Astrocyte (in vitro differentiated cells and primary cell): Measurements from ENCODE around the gene PHF21B. TPM values are rescaled to one million over a fixed set of nuclear protein-coding genes. Genes with fewer than 3 reads are reported as not detected.

ENCODE experiments used
- DNase-seq: peaks from one replicate; pipeline ENCODE4 v3.0.0-alpha.2; 2010; ENCODE audit warnings: low read depth
- FAIRE-seq: peaks from 2 replicates; lab custom pipeline; 2011; peaks lifted over from hg19 to GRCh38; lab: Jason Lieb, UNC
- H2AFZ ChIP-seq: 2 replicates; pipeline ENCODE4 v1.6.0; 2012; ENCODE audit warnings: low read depth, low read length, inconsistent platforms
- H3K27ac ChIP-seq: 2 replicates; pipeline ENCODE4 v1.5.1; 2011; ENCODE audit warnings: low read depth, low read length, inconsistent platforms
- H3K27me3 ChIP-seq: 2 replicates; pipeline ENCODE4 v1.6.0; 2011; ENCODE audit warnings: low read length, inconsistent platforms; ENCODE audit not compliant: insufficient read depth
- H3K36me3 ChIP-seq: 2 replicates; pipeline ENCODE4 v1.5.1; 2011; ENCODE audit warnings: low read length, inconsistent platforms; ENCODE audit not compliant: insufficient read depth
- H3K4me1 ChIP-seq: 2 replicates; pipeline ENCODE4 v1.5.1; 2011; ENCODE audit warnings: low read length, inconsistent platforms; ENCODE audit not compliant: insufficient read depth
- H3K4me2 ChIP-seq: 2 replicates; pipeline ENCODE4 v1.6.0; 2012; ENCODE audit warnings: low read length, inconsistent platforms
- H3K4me3 ChIP-seq: 2 replicates; pipeline ENCODE4 v1.5.1; 2011; ENCODE audit warnings: low read depth, mild to moderate bottlenecking, low read length, inconsistent platforms; ENCODE audit not compliant: insufficient read depth
- H3K79me2 ChIP-seq: 2 replicates; pipeline ENCODE4 v1.6.0; 2012; ENCODE audit warnings: mild to moderate bottlenecking, low read length, inconsistent platforms; ENCODE audit not compliant: insufficient read depth
- H3K9ac ChIP-seq: 2 replicates; pipeline ENCODE4 v1.6.0; 2012; ENCODE audit warnings: mild to moderate bottlenecking, low read length, inconsistent platforms
- H3K9me3 ChIP-seq: 2 replicates; pipeline ENCODE4 v1.5.1; 2012; ENCODE audit warnings: low read depth, mild to moderate bottlenecking, low read length, inconsistent platforms; ENCODE audit not compliant: insufficient read depth
- H4K20me1 ChIP-seq: 2 replicates; pipeline ENCODE4 v1.6.0; 2012; ENCODE audit warnings: low read length, inconsistent platforms; ENCODE audit not compliant: insufficient read depth
- H3K27ac Mint-ChIP-seq: one replicate; pipeline ENCODE4 v1.8.0; 2021; ENCODE audit warnings: mild to moderate bottlenecking, mixed read lengths; ENCODE audit not compliant: unreplicated experiment
- H3K27me3 Mint-ChIP-seq: one replicate; pipeline ENCODE4 v1.8.0; 2021; ENCODE audit warnings: low read depth, mixed read lengths; ENCODE audit not compliant: unreplicated experiment
- H3K36me3 Mint-ChIP-seq: one replicate; pipeline ENCODE4 v1.8.0; 2021; ENCODE audit warnings: low read depth, mixed read lengths; ENCODE audit not compliant: unreplicated experiment
- H3K4me1 Mint-ChIP-seq: one replicate; pipeline ENCODE4 v1.8.0; 2021; ENCODE audit warnings: low read depth, mixed read lengths; ENCODE audit not compliant: unreplicated experiment
- H3K4me3 Mint-ChIP-seq: one replicate; pipeline ENCODE4 v1.8.0; 2021; ENCODE audit warnings: mild to moderate bottlenecking, moderate library complexity, mixed read lengths; ENCODE audit not compliant: unreplicated experiment
- H3K9me3 Mint-ChIP-seq: one replicate; pipeline ENCODE4 v1.8.0; 2021; ENCODE audit warnings: mild to moderate bottlenecking, mixed read lengths; ENCODE audit not compliant: unreplicated experiment
- EZH2 ChIP-seq: IDR thresholded peaks from 2 replicates; pipeline ENCODE4 v1.6.1; 2012; ENCODE audit warnings: mild to moderate bottlenecking, low read length, inconsistent platforms; ENCODE audit not compliant: insufficient read depth
- total RNA-seq: library from RNA; stranded (reverse); gene quantifications from 2 replicates; pipeline ENCODE4 v1.2.1, GENCODE V29; 2021
- TF ChIP-seq, protein P1 (sequence below): IDR thresholded peaks from 2 replicates; pipeline ENCODE4 v1.5.1; 2011; ENCODE audit warnings: low read depth, mild to moderate bottlenecking, inconsistent platforms, low read length, moderate library complexity; ENCODE audit not compliant: insufficient read depth

PHF21B gene
- total RNA-seq, 1 donor from 2014 or later, result 6.3 TPM

- H3K9ac ChIP-seq, result no peak overlapping the region
- H3K4me1 Mint-ChIP-seq, result peaks cover 5% of the 10 kb centered on the region
- no peaks in the 10 kb centered on the region for H3K9me3 Mint-ChIP-seq
- H3K27me3 ChIP-seq, result no peaks in the 10 kb centered on the region
- no peaks in the 10 kb centered on the region for H3K36me3 ChIP-seq
- no peak overlapping the region for H3K4me3 Mint-ChIP-seq
- FAIRE-seq, result no peak
- H3K27me3 Mint-ChIP-seq, result no peaks in the 10 kb centered on the region
- no peak for DNase-seq
- H3K36me3 Mint-ChIP-seq, result no peaks in the 10 kb centered on the region
- no peak overlapping the region for H3K4me2 ChIP-seq
- no peak overlapping the region for H3K4me3 ChIP-seq
- no peak overlapping the region for H3K27ac Mint-ChIP-seq
- peaks cover 6% of the 10 kb centered on the region for H4K20me1 ChIP-seq
- no peaks in the 10 kb centered on the region for H3K4me1 ChIP-seq
- H3K27ac ChIP-seq, result no peak overlapping the region
- H3K79me2 ChIP-seq, result no peaks in the 10 kb centered on the region
- TF ChIP-seq, protein P1, sequence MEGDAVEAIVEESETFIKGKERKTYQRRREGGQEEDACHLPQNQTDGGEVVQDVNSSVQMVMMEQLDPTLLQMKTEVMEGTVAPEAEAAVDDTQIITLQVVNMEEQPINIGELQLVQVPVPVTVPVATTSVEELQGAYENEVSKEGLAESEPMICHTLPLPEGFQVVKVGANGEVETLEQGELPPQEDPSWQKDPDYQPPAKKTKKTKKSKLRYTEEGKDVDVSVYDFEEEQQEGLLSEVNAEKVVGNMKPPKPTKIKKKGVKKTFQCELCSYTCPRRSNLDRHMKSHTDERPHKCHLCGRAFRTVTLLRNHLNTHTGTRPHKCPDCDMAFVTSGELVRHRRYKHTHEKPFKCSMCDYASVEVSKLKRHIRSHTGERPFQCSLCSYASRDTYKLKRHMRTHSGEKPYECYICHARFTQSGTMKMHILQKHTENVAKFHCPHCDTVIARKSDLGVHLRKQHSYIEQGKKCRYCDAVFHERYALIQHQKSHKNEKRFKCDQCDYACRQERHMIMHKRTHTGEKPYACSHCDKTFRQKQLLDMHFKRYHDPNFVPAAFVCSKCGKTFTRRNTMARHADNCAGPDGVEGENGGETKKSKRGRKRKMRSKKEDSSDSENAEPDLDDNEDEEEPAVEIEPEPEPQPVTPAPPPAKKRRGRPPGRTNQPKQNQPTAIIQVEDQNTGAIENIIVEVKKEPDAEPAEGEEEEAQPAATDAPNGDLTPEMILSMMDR, result no peak
- no peak for TF ChIP-seq EZH2
- no peaks in the 10 kb centered on the region for H3K9me3 ChIP-seq
- no peak overlapping the region for H2AFZ ChIP-seq
These were observed 72.6 kb downstream of the PHF21B start for GRCh38 chr22:44937216-44937615.

DNA sequence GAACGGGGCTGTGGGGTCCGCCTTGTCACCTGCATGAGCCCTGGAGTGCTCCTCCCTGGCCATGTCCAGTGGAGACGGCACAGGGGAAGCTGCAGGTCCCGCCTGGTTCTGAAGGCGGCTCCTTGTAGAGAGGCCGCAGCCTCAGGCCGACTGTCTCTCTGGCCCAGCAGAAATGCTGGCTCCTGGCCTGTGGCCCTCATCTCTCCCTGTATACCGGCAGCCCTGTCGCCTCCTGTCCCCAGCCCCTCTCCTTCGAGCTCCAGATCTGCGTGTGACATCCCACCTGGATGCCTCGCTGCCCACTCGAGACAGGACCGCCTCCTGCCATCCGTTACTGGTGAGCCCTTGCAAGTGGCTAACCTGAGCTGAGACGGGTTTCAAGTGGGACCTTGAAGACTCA, 73.6 kb downstream of the PHF21B start:
- Histone ChIP-seq H2AFZ (no peak overlapping the region), H3K36me3 (no peaks in the 10 kb centered on the region), H3K4me3 (no peak overlapping the region), H4K20me1 (peaks cover 6% of the 10 kb centered on the region), H3K4me1 (peaks cover 2% of the 10 kb centered on the region), H3K4me2 (no peak overlapping the region), H3K9me3 (no peaks in the 10 kb centered on the region), H3K27me3 (no peaks in the 10 kb centered on the region), H3K79me2 (no peaks in the 10 kb centered on the region), H3K27ac (no peak overlapping the region), H3K9ac (no peak overlapping the region)
- Mint-ChIP-seq H3K27me3 (no peaks in the 10 kb centered on the region), H3K4me3 (no peak overlapping the region), H3K27ac (no peak overlapping the region), H3K9me3 (no peaks in the 10 kb centered on the region), H3K4me1 (peaks cover 5% of the 10 kb centered on the region), H3K36me3 (no peaks in the 10 kb centered on the region)
- DNase-seq (no peak), FAIRE-seq (no peak)
- no peak for TF ChIP-seq EZH2

DNA sequence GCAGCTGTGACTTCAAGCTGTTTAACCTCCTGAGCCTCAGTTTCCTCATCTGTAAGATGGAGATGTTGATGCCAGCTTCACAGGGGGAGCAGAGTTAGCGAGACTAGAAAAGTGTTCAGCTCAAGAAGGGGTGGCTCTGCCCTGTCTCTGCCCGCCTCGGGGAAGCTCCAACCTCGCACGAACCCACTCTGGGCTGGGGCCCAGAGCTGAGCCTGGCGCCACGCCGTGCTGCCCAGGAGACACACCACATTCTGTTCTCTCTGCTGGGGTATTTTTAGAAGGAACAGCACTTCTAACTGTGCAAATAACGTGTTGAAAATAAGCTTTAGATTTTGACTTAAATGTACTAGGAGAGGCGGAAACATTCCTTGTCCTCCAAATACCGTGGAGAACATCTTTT, 74.1 kb downstream of the PHF21B start:
- DNase-seq (no peak), FAIRE-seq (no peak)
- no peak overlapping the region for H3K4me3 ChIP-seq
- H3K9me3 ChIP-seq, result no peaks in the 10 kb centered on the region
- H3K79me2 ChIP-seq, result no peaks in the 10 kb centered on the region
- Mint-ChIP-seq H3K4me1 (peaks cover 6% of the 10 kb centered on the region), H3K27ac (no peak overlapping the region), H3K27me3 (no peaks in the 10 kb centered on the region), H3K4me3 (no peak overlapping the region), H3K9me3 (no peaks in the 10 kb centered on the region), H3K36me3 (no peaks in the 10 kb centered on the region)
- TF ChIP-seq, protein P1, result no peak
- peaks cover 3% of the 10 kb centered on the region for H3K4me1 ChIP-seq
- no peak overlapping the region for H3K4me2 ChIP-seq
- no peak overlapping the region for H2AFZ ChIP-seq
- H4K20me1 ChIP-seq, result peaks cover 6% of the 10 kb centered on the region
- H3K27me3 ChIP-seq, result peaks cover under 1% of the 10 kb centered on the region
- H3K36me3 ChIP-seq, result no peaks in the 10 kb centered on the region
- H3K27ac ChIP-seq, result no peak overlapping the region
- H3K9ac ChIP-seq, result no peak overlapping the region
